Calu3 (cell line): ENCODE data around the gene EARS2. TPM values are rescaled to one million over a fixed set of nuclear protein-coding genes. Genes with fewer than 3 reads are reported as not detected.

Experiments used
- BruUV-seq: library from RNA; stranded (reverse); fragments of 400-500 nt; replicated peaks from 2 replicates; lab custom pipeline; 2021; lab: Mats Ljungman, UMichigan
- CTCF ChIA-PET: fragments of 300-600 bp; sonication (Branson Sonifier 250); formaldehyde crosslinking; loops from one replicate; lab custom pipeline; 2022; ENCODE audit warnings: antibody characterized with exemption; lab: Charles Lee
- DNase-seq: peaks from one replicate; pipeline ENCODE4 v3.0.0; 2022
- H3K27ac Mint-ChIP-seq: one replicate; pipeline ENCODE4 v1.8.0; 2022; ENCODE audit warnings: mixed read lengths; ENCODE audit not compliant: unreplicated experiment
- H3K27me3 Mint-ChIP-seq: one replicate; pipeline ENCODE4 v1.8.0; 2022; ENCODE audit warnings: mixed read lengths; ENCODE audit not compliant: unreplicated experiment
- H3K36me3 Mint-ChIP-seq: one replicate; pipeline ENCODE4 v1.8.0; 2022; ENCODE audit warnings: mild to moderate bottlenecking, moderate library complexity, mixed read lengths; ENCODE audit not compliant: insufficient read depth, unreplicated experiment
- H3K4me1 Mint-ChIP-seq: one replicate; pipeline ENCODE4 v1.8.0; 2022; ENCODE audit warnings: mild to moderate bottlenecking, low read depth, mixed read lengths; ENCODE audit not compliant: unreplicated experiment
- H3K4me3 Mint-ChIP-seq: one replicate; pipeline ENCODE4 v1.8.0; 2022; ENCODE audit warnings: mild to moderate bottlenecking, low read depth, moderate library complexity, mixed read lengths; ENCODE audit not compliant: unreplicated experiment
- H3K9me3 Mint-ChIP-seq: one replicate; pipeline ENCODE4 v1.8.0; 2022; ENCODE audit warnings: low read depth, mixed read lengths; ENCODE audit not compliant: unreplicated experiment
- CTCF ChIP-seq: fragments of 200-600 bp; IDR thresholded peaks from one replicate; pipeline ENCODE4 v1.8.0; 2022; ENCODE audit warnings: antibody characterized with exemption; ENCODE audit not compliant: unreplicated experiment
- intact Hi-C: fragments of 100-400 bp; cut with micrococcal nuclease; formaldehyde crosslinking; loops from one replicate; pipeline ENCODE4 v1.10.0; 2022; ENCODE audit not compliant: unreplicated experiment
- total RNA-seq: library from RNA; stranded (reverse); gene quantifications from 2 replicates; pipeline ENCODE4 v1.2.3, GENCODE V29; 2022

EARS2 gene
- total RNA-seq, 1 experiment from 2014 or later = 45.9 TPM

GRCh38 chr16:23506606-23506994, 50.5 kb downstream of the EARS2 start:
- Mint-ChIP-seq H3K4me3 (no peak overlapping the region), H3K27ac (no peak overlapping the region), H3K36me3 (peaks cover 32% of the 10 kb centered on the region), H3K4me1 (peaks cover 42% of the 10 kb centered on the region), H3K9me3 (no peaks in the 10 kb centered on the region), H3K27me3 (no peaks in the 10 kb centered on the region)
- intact Hi-C loops = loop anchor here (10.0 kb wide), 1 partner anchor 322 kb away; the partner anchor contains the start of gene SCNN1G
- no TSS peak for BruUV-seq
- CTCF ChIA-PET = no interaction called here
- TF ChIP-seq CTCF = no peak
- no peak for DNase-seq

GRCh38 chr16:23505671-23506605, 51.2 kb downstream of the EARS2 start:
- no peak for DNase-seq
- Mint-ChIP-seq H3K9me3 (no peaks in the 10 kb centered on the region), H3K4me1 (peaks cover 41% of the 10 kb centered on the region), H3K27ac (no peak overlapping the region), H3K4me3 (no peak overlapping the region), H3K36me3 (peaks cover 25% of the 10 kb centered on the region), H3K27me3 (no peaks in the 10 kb centered on the region)
- no TSS peak for BruUV-seq
- TF ChIP-seq CTCF = no peak
- CTCF ChIA-PET = interaction anchor here (0.6 to 2.3 kb wide), 3 partner anchors 13 to 638 kb away, joined by 3 to 6 read pairs (median 3); partner anchors contain the start of gene COG7
- intact Hi-C loops = loop anchor here (10.0 kb wide), 1 partner anchor 321 kb away; the partner anchor contains the start of gene SCNN1G

- no peak overlapping the region for H3K4me3 Mint-ChIP-seq
- DNase-seq = no peak
- BruUV-seq = no TSS peak
- intact Hi-C loops = loop anchor here (10.0 kb wide), 1 partner anchor 320 kb away; the partner anchor contains the start of gene SCNN1G
- no peaks in the 10 kb centered on the region for H3K9me3 Mint-ChIP-seq
- CTCF ChIA-PET = interaction anchor here (0.6 to 2.3 kb wide), 4 partner anchors 13 to 637 kb away, joined by 3 to 6 read pairs (median 3); partner anchors contain the start of genes COG7, EARS2 and UBFD1
- TF ChIP-seq CTCF = no peak
- H3K27me3 Mint-ChIP-seq = no peaks in the 10 kb centered on the region
- H3K36me3 Mint-ChIP-seq = peaks cover 18% of the 10 kb centered on the region
- no peak overlapping the region for H3K27ac Mint-ChIP-seq
- H3K4me1 Mint-ChIP-seq = peaks cover 40% of the 10 kb centered on the region
These were observed 51.9 kb downstream of the EARS2 start for GRCh38 chr16:23505180-23505665.

- CTCF ChIA-PET = interaction anchor here (1.2 to 2.3 kb wide), 2 partner anchors 52 to 53 kb away, joined by 3 to 6 read pairs; partner anchors contain the start of genes COG7, EARS2 and UBFD1
- Mint-ChIP-seq H3K36me3 (peaks cover 12% of the 10 kb centered on the region), H3K27ac (no peak overlapping the region), H3K27me3 (no peaks in the 10 kb centered on the region), H3K4me3 (no peak overlapping the region), H3K4me1 (peaks cover 42% of the 10 kb centered on the region), H3K9me3 (no peaks in the 10 kb centered on the region)
- DNase-seq = peak; percentile 72
- intact Hi-C loops = loop anchor here (10.0 kb wide), 1 partner anchor 320 kb away; the partner anchor contains the start of gene SCNN1G
- no TSS peak for BruUV-seq
- TF ChIP-seq CTCF = no peak
These were observed 52.5 kb downstream of the EARS2 start for GRCh38 chr16:23504453-23505179.
